Peyer's patch (tissue), 4 donors: ENCODE measurements around the gene F7.

ENCODE experiments used
- CTCF ChIP-seq, 6 experiments: fragments of 450-650 bp in 4 of 6; fragments of 200-600 bp in 2 of 6; sonication (generic) in 1 of 6; IDR thresholded peaks; one replicate each; pipeline ENCODE4 v1.5.1; 2017 to 2019; ENCODE audit warnings: antibody characterized with exemption in 6 of 6, mild to moderate bottlenecking in 3 of 6, moderate library complexity in 1 of 6
- POLR2A ChIP-seq, 2 donors: fragments of 450-650 bp; IDR thresholded peaks; one replicate each; pipeline ENCODE4 v1.5.1; 2017; ENCODE audit warnings: antibody characterized with exemption in 2 of 2, mild to moderate bottlenecking in 2 of 2, moderate library complexity in 2 of 2

GRCh38 chr13:113145496-113145895, 39.9 kb downstream of the F7 start:
- TF ChIP-seq CTCF (IDR thresholded peaks at IDR 0.05), result no peak
- no peak for TF ChIP-seq POLR2A (IDR thresholded peaks at IDR 0.05)
